ENCODE data around the gene GPR143.

DNA sequence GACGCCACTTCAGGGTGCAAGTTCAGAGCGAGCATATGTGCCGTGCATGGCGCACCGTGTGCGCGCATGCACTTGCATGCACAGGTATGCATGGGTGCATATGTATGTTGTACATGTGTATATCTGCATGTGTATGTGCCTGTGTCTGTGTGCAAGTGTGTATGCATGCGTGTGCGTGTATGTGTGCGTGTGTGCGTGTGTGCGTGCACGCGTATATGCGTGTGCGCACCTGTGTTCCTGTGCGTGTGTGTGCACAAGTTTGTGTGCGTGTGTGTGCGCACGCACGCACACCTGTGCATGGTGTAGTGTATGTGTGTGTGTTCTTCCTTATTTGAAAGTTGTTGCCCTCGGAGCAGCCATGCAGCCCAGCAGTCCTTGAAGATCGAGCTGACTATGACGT, 76.8 kb downstream of the GPR143 start:
- no peak for TF ChIP-seq SETDB1 (IDR thresholded peaks at IDR 0.05; ENCODE audit: insufficient read length, low read length)
- TF ChIP-seq, protein P1, sequence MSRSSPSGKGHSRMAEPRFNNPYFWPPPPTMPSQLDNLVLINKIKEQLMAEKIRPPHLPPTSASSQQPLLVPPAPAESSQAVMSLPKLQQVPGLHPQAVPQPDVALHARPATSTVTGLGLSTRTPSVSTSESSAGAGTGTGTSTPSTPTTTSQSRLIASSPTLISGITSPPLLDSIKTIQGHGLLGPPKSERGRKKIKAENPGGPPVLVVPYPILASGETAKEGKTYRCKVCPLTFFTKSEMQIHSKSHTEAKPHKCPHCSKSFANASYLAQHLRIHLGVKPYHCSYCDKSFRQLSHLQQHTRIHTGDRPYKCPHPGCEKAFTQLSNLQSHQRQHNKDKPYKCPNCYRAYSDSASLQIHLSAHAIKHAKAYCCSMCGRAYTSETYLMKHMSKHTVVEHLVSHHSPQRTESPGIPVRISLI (tag by site-specific recombination; IDR thresholded peaks at IDR 0.05), result no peak
- TF ChIP-seq, protein P2, sequence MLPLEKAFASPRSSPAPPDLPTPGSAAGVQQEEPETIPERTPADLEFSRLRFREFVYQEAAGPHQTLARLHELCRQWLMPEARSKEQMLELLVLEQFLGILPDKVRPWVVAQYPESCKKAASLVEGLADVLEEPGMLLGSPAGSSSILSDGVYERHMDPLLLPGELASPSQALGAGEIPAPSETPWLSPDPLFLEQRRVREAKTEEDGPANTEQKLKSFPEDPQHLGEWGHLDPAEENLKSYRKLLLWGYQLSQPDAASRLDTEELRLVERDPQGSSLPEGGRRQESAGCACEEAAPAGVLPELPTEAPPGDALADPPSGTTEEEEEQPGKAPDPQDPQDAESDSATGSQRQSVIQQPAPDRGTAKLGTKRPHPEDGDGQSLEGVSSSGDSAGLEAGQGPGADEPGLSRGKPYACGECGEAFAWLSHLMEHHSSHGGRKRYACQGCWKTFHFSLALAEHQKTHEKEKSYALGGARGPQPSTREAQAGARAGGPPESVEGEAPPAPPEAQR (tag by site-specific recombination; IDR thresholded peaks at IDR 0.05), result no peak
- TF ChIP-seq ZNF223 (tag by site-specific recombination; IDR thresholded peaks at IDR 0.05), result no peak
- TF ChIP-seq, protein P3, sequence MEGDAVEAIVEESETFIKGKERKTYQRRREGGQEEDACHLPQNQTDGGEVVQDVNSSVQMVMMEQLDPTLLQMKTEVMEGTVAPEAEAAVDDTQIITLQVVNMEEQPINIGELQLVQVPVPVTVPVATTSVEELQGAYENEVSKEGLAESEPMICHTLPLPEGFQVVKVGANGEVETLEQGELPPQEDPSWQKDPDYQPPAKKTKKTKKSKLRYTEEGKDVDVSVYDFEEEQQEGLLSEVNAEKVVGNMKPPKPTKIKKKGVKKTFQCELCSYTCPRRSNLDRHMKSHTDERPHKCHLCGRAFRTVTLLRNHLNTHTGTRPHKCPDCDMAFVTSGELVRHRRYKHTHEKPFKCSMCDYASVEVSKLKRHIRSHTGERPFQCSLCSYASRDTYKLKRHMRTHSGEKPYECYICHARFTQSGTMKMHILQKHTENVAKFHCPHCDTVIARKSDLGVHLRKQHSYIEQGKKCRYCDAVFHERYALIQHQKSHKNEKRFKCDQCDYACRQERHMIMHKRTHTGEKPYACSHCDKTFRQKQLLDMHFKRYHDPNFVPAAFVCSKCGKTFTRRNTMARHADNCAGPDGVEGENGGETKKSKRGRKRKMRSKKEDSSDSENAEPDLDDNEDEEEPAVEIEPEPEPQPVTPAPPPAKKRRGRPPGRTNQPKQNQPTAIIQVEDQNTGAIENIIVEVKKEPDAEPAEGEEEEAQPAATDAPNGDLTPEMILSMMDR (tag by site-specific recombination; IDR thresholded peaks at IDR 0.05), result no peak
- no peak for TF ChIP-seq ZNF133 (tag by site-specific recombination; IDR thresholded peaks at IDR 0.05)
- TF ChIP-seq ZNF248 (tag by site-specific recombination; IDR thresholded peaks at IDR 0.05), result no peak
- TF ChIP-seq ZNF274 (IDR thresholded peaks at IDR 0.05; ENCODE audit: low read length), result no peak
- TF ChIP-seq ZNF274 (tag by site-specific recombination; IDR thresholded peaks at IDR 0.05; ENCODE audit: borderline replicate concordance), result no peak
- TF ChIP-seq ZNF664 (tag by site-specific recombination; IDR thresholded peaks at IDR 0.05), result no peak
- no peak for TF ChIP-seq ZFP3 (tag by site-specific recombination; IDR thresholded peaks at IDR 0.05; ENCODE audit: low read depth)
- TF ChIP-seq TRIM28 (IDR thresholded peaks at IDR 0.05; ENCODE audit: borderline replicate concordance, low read length), result no peak
- TF ChIP-seq, protein P4, sequence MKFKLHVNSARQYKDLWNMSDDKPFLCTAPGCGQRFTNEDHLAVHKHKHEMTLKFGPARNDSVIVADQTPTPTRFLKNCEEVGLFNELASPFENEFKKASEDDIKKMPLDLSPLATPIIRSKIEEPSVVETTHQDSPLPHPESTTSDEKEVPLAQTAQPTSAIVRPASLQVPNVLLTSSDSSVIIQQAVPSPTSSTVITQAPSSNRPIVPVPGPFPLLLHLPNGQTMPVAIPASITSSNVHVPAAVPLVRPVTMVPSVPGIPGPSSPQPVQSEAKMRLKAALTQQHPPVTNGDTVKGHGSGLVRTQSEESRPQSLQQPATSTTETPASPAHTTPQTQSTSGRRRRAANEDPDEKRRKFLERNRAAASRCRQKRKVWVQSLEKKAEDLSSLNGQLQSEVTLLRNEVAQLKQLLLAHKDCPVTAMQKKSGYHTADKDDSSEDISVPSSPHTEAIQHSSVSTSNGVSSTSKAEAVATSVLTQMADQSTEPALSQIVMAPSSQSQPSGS (tag by site-specific recombination; IDR thresholded peaks at IDR 0.05; ENCODE audit: low read depth), result no peak
- TF ChIP-seq, protein P5, sequence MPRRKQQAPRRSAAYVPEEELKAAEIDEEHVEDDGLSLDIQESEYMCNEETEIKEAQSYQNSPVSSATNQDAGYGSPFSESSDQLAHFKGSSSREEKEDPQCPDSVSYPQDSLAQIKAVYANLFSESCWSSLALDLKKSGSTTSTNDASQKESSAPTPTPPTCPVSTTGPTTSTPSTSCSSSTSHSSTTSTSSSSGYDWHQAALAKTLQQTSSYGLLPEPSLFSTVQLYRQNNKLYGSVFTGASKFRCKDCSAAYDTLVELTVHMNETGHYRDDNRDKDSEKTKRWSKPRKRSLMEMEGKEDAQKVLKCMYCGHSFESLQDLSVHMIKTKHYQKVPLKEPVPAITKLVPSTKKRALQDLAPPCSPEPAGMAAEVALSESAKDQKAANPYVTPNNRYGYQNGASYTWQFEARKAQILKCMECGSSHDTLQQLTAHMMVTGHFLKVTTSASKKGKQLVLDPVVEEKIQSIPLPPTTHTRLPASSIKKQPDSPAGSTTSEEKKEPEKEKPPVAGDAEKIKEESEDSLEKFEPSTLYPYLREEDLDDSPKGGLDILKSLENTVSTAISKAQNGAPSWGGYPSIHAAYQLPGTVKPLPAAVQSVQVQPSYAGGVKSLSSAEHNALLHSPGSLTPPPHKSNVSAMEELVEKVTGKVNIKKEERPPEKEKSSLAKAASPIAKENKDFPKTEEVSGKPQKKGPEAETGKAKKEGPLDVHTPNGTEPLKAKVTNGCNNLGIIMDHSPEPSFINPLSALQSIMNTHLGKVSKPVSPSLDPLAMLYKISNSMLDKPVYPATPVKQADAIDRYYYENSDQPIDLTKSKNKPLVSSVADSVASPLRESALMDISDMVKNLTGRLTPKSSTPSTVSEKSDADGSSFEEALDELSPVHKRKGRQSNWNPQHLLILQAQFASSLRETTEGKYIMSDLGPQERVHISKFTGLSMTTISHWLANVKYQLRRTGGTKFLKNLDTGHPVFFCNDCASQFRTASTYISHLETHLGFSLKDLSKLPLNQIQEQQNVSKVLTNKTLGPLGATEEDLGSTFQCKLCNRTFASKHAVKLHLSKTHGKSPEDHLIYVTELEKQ (tag by site-specific recombination; IDR thresholded peaks at IDR 0.05; ENCODE audit: borderline replicate concordance), result no peak
- TF ChIP-seq ZNF292 (tag by site-specific recombination; IDR thresholded peaks at IDR 0.05; ENCODE audit: borderline replicate concordance, low read depth), result no peak

All from HEK293 (cell line).